ENCODE data around the gene USP8. TPM values are rescaled to one million over a fixed set of nuclear protein-coding genes. Genes with fewer than 3 reads are reported as not detected.

USP8 gene
- total RNA-seq, 1 donor from 2014 or later = 42.4 TPM

DNA sequence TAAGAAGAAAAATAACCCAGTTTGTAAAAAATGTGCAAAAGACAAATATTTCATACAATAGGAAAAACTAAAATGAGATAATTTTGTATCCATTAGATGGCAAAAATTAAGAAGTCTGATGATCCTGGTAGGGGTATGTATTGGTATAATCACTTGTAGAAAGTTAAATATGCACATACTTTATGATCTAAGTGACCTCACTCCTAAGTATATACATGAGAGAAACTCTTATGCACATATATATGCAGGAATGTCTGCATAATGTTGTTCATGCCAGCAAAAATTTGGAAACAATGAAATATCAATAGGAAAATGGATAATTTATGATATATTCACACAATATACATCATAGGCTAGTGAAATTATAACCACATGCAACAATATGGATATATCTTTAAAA is 88.8 kb downstream of the USP8 start:
- intact Hi-C loops (cut with DNase I) = no loop called here
- DNase-seq (no peak), ATAC-seq (ENCODE audit: poor library complexity) (no peak)

DNA sequence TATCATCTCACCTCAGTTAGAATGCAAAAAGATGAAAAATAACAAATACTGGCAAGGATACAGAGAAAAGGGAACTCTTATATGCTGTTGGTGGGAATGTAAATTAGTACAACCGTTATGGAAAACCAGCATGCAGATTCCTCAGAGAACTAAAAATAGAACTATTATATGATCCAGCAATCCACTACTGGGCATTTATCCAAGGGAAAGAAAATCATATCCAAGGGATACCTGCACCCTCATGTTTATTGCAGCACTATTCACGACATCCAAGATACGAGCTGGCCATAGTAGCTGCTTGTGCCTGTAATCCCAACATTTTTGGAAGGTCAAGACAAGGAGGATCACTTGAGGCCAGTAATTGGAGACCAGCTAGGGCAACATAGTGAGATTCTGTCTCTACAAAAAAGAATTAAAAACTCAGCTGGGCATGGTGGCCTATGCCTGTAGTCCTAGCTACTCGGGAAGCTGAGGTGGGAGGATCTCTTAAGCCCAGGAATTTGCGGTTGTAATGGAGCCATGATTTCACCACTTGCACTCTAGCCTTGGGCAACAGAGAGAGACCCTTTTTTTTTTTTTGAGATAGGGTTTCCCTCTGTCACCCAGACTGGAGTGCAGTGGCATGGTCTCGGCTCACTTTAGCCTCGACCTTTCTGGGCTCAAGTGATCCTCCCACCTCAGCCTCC is 95.7 kb downstream of the USP8 start:
- no peak for DNase-seq
- no peak for ATAC-seq (ENCODE audit: poor library complexity)
- intact Hi-C loops (cut with DNase I) = no loop called here

DNA sequence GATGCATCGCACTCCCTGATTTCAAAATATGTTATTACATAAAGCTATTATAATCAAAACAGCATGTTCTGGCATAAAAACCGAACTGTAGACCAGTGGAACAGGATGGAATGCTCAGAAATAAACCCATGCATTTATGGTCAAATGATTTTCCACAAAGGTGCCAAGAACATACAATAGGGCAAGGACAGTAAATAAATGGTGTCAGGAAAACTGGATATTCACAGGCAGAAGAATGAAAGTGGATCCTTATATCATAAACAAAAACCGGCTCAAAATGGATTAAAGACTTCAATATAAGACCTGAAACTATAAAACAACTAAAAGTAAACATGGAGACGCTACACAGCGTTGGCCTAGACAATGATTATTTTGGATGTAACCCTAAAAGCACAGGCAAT is 99.6 kb downstream of the USP8 start:
- intact Hi-C loops (cut with DNase I) = no loop called here
- no peak for ATAC-seq (ENCODE audit: poor library complexity)

DNA sequence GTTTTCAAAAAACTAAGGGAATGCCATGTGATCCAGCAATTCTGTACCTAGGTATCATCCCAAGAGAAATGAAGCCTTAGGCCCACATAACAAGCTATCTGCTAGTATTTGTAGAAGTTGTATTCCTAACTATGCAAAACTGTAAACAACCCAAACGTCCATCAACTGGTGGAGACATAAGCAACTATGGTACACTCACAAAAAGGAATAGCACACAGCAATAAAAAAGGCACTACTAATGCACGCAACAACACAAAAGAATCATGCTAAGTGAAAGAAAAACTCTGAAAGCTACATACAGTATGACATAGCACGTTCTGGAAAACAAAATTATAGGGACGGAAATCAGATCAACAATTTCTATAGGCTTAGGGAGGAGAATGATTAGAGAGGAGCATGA is 107.0 kb downstream of the USP8 start:
- intact Hi-C loops (cut with DNase I) = no loop called here
- DNase-seq (no peak), ATAC-seq (ENCODE audit: poor library complexity) (no peak)

More for the DNA sequence above, 99.6 kb downstream of the USP8 start:
- DNase-seq = no peak

DNA sequence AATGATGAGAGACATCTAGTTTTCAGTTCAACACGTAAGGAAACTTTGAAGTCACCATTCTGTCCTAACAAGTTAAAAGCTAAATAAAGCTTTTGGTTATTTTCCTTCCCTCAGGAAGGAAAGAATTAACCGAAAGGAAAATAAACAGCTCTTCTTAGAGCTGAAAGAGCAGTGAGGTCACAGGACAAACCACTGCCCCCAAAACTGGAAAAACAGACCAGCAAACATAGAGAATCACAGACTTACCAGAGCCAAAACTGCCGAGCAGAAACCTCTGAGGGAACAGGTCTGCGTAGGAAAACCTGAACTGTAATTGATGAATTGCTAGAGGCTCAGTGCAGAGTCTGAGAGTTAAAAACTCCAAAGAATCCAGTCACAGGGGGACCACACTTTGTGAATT is 107.6 kb downstream of the USP8 start:
- intact Hi-C loops (cut with DNase I) = no loop called here
- DNase-seq (no peak), ATAC-seq (ENCODE audit: poor library complexity) (no peak)

DNA sequence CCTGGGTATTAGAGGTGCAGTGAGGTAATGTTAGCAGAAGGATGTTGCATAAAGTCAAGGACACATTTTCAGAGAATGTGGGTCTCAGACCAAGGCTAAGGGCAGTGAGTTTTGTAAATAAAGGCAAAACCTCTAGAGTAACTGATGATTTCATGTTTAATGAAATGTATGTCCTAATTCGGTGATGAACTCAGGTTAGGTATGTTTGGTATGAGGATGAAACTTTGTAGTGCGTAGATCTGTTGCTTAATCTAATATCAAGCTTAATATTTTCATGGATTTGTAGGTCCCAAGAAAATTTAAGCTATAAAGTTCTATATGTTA is 118.6 kb downstream of the USP8 start:
- ATAC-seq (ENCODE audit: poor library complexity) (no peak), DNase-seq (no peak)
- intact Hi-C loops (cut with DNase I) = no loop called here

DNA sequence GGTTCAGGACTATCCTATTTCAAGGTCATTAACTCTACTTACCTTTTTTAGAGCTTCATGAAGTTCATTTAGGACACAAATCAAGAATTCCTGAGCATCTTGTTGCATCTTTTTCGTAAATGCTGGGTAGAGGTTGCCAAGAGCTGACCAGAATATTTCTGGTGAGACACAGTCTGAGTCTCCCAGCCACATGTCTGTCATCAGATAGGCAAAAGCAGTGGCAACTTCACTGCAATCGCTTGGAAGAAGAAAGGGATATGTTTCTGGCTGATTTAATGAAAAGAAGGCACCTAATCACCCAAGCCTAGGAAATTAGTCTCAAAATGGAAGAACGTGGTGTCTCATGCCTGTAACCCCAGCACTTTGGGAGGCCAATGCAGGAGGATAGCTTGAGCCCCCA is 119.4 kb downstream of the USP8 start:
- intact Hi-C loops (cut with DNase I) = no loop called here
- DNase-seq (no peak), ATAC-seq (ENCODE audit: poor library complexity) (no peak)

DNA sequence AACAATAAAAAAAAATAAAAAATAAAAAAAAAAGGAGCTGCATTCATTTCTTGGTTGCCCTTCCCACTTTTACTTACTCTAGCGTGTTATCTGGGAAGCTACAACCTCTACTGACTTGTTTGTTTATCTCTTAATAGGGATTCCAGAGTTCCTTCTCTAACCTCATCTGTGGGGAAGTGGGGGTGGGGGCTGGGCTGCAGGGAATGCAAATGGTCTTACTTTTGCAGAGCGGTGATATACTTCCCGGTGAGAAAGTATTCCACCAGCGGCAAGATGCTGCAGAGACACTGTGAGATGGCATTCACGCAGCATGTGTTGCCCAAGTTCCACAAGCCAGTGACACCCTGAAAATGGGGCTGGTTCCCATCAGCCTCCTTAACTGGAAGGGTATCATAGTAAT is 120.2 kb downstream of the USP8 start:
- ATAC-seq (ENCODE audit: poor library complexity) (no peak), DNase-seq (no peak)
- intact Hi-C loops (cut with DNase I) = no loop called here

DNA sequence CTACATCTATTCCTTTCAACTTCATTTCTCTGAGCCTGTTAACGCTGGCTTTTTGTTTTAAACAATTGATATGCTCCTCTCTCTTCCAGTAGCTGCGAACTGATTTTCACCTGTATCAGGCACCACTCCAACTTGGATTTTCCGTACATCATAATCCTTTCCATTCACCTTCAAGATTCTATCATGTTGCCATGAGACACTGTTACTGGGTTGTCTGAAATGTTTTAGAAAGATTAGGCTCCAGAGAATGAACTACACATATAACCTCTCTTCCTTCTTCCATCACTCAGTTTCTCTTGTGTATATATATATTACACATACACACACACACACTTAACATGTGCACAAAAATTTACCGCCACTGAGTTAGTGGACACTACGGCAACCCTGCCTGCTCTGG is 122.4 kb downstream of the USP8 start, which contains the start of gene USP50:
TSS of gene USP50 (minus strand) at position 101 of the 400 bp plus-strand sequence. CDS start 141 bp downstream, outside the sequence.
- DNase-seq (no peak), ATAC-seq (ENCODE audit: poor library complexity) (no peak)
- intact Hi-C loops (cut with DNase I) = no loop called here

DNA sequence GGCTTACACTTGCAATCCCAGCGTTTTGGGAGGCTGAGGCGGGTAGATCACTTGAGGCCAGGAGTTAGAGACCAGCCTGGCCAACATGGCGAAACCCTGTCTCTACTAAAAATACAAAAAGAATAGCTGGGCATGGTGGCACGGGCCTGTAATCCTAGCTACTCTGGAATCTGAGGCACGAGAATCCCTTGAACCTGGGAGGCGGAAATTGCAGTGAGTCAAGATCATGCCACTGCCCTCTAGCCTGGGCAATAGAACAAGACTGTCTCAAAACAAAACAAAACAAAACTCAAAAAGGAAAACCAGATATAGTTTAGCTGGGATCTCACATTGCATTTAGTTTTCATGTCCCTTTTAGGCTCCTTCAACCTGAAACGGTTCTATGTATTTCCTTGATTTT is 125.1 kb downstream of the USP8 start:
- no peak for DNase-seq
- intact Hi-C loops (cut with DNase I) = no loop called here
- ATAC-seq (ENCODE audit: poor library complexity) = no peak

DNA sequence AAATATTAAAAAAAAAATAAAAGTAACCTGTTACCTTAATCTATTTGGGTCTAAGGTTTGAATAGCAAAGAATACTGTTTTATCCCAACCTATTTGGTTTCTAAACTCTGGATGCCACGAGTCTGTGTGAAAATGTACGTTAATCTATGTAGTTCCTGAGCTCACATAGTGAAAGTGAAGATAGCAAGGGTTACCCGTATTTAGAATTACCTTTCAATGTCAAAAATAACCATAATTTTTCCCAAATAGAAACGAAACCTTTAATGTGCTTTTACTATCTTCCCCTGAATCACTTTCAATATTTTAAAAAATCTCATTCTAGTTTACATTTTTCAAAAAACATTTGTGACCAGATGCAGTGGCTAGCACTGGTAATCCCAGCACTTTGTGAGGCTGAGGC is 128.0 kb downstream of the USP8 start:
- intact Hi-C loops (cut with DNase I) = no loop called here
- DNase-seq (no peak), ATAC-seq (ENCODE audit: poor library complexity) (no peak)

DNA sequence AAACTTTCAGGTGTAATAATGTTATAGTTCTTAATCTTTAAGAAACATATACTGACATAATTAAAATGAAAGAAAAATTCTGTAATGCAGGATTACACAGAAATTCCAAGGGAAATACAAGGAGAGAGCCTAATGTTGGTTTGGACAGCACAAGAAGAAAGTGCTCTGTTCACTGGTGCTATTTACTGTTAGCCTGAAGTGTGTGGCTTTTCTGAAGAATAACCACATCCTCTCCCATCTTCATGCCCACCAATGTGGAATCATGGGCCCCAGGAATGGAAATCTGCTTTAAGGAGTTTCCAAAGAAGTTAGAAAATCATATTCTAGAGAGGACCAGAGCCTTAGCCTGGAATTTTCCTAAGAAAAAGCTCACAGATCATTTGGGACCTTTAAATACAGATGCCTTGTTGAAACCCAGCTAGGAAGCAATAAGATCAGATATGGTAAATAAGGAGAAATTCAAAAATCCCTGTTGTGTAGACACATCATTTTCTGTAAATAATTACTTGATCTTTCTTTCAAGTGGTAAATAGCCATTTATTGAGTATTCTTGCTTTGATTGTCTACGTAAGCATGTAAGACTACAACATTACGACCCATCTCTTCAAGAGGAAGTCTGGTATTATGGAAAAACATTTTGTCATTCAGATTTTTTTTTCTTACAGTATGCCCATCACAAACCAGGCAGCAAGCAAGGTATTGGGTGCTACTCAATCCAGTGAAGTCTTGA is 132.6 kb downstream of the USP8 start:
- no peak for DNase-seq
- intact Hi-C loops (cut with DNase I) = no loop called here
- ATAC-seq (ENCODE audit: poor library complexity) = no peak

DNA sequence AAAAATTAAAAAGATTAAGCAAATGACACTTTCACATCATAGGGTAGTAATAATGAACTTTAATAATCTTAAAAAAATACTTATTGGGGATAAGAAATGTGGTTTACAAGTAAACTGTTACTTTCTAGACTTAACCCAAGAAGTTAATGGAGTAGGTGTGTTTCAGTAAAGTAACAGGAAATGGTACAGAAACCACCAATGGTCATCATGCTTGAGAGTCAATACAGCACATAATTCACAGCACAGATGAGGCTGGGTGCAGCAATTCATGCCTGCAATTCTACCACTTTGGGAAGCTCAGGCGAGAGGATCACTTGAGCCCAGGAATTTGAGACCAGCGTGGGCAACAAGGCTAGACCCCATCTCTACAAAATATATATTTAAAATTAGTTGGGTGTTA is 133.8 kb downstream of the USP8 start:
- DNase-seq = no peak
- no peak for ATAC-seq (ENCODE audit: poor library complexity)
- intact Hi-C loops (cut with DNase I) = no loop called here

DNA sequence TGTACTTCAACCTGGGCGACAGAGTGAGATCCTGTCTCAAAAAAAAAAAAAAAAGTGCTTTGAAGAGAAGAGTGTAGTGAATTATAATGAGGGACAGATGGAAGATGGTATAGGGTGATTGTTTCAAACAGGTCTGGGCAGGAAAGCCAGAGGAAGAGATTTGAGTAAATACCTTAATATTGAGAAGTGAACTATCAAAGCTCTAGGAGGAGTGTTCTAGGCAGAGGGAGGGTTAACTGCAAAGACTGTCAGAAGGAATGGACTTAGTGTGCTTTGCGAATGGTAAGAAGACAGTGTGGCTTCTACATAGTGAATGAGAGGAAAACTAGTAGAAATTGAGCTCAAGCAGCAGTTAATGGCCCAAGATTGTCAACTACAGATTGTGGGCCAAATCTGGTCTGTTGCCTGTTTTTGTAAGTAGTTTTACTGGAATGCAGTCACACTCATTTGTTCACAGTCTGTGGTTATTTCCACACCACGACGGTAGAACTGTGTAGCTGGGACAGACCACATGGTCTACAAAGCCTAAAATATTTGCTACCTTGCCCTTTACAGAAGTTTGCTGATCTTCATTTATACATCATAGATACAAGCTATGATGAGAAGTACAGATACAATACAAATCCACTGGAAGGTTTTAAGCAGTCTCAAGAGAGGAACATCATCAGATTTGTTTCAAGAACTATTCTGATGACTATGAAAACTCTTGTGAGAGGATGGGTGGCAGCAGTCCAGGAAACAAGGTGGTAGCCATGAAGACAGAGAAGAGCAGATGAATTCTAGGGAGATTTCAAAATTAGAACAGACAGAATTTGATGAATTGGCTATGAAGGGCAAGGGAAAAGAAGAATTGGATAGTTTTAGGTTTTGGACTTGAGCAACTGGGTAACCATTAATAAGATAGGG is 138.8 kb downstream of the USP8 start:
- DNase-seq (no peak), ATAC-seq (ENCODE audit: poor library complexity) (no peak)
- intact Hi-C loops (cut with DNase I) = loop anchor here (5.0 kb wide), 1 partner anchor 71 kb away; no protein-coding TSS in a partner anchor

DNA sequence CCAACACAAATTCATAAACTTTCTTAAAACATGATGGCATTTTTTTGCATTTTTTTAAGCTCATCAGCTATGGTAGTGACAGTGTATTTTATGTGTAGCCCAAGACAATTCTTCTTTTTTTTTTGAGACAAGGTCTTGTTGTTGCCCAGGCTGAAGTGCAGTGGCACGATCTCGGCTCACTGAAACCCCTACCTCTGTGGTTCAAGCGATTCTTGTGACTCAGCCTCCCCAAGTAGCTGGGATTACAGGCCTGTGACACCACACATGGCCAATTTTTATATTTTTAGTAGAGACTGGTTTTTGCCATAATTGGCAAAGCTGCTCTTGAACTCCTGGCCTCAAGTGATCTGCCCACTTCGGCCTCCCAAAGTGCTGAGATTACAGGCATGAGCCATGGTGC is 139.6 kb downstream of the USP8 start:
- DNase-seq (no peak), ATAC-seq (ENCODE audit: poor library complexity) (no peak)
- intact Hi-C loops (cut with DNase I) = loop anchor here (5.0 kb wide), 1 partner anchor 71 kb away; no protein-coding TSS in a partner anchor

Other genes with a start within 250 kb of the USP8 start
- gene SLC27A2, start 242.2 kb upstream of the USP8 start, total RNA-seq = 0.24 TPM
- 0.65 TPM for gene HDC, start 158.7 kb upstream of the USP8 start, total RNA-seq
- 8.4 TPM for gene GABPB1, start 69.2 kb upstream of the USP8 start, total RNA-seq
- gene USP50, start 122.3 kb downstream of the USP8 start, total RNA-seq = 0.97 TPM

Data from Right ventricle myocardium superior (tissue), 1 donor.